Gastroesophageal sphincter (tissue), 4 donors: ENCODE results near the gene APMAP. TPM values are rescaled to one million over a fixed set of nuclear protein-coding genes. Genes with fewer than 3 reads are reported as not detected.
"Not testable (repeated sequence)": the region's sequence is repeated elsewhere in the genome, so short reads cannot be mapped to it uniquely, and the experiment has no call there.

Experiments used
- ATAC-seq: fragments of 150-250 bp; one replicate; pipeline ENCODE4 v1.9.1; 2016; ENCODE audit warnings: mild to moderate bottlenecking, moderate library complexity
- H3K27ac ChIP-seq, 4 donors: fragments of 200-600 bp; sonication (generic) in 3 of 4; 1 replicate in 3 of 4; 2 replicates in 1 of 4; pipeline ENCODE4 v1.5.1; 2016 to 2019
- H3K27me3 ChIP-seq: fragments of 200-600 bp; sonication (generic); one replicate; pipeline ENCODE4 v1.5.1; 2019
- H3K36me3 ChIP-seq, 2 donors: fragments of 200-600 bp; sonication (generic); one replicate each; pipeline ENCODE4 v1.5.1; 2019; ENCODE audit warnings: control low read depth in 1 of 2
- H3K4me1 ChIP-seq, 3 donors: fragments of 200-600 bp; sonication (generic); 1 replicate in 2 of 3; 2 replicates in 1 of 3; pipeline ENCODE4 v1.5.1; 2016 to 2019; ENCODE audit warnings: control low read depth in 2 of 3
- H3K4me3 ChIP-seq, 2 donors: fragments of 200-600 bp; sonication (generic); one replicate each; pipeline ENCODE4 v1.5.1; 2019; ENCODE audit warnings: mild to moderate bottlenecking in 1 of 2, moderate library complexity in 1 of 2
- H3K9me3 ChIP-seq, 3 donors: fragments of 200-600 bp; sonication (generic); one replicate each; pipeline ENCODE4 v1.5.1; 2017 to 2019; ENCODE audit warnings: control low read depth in 2 of 3
- EP300 ChIP-seq: sonication (generic); formaldehyde crosslinking; IDR thresholded peaks from one replicate; pipeline ENCODE4 v1.6.1; 2017; ENCODE audit warnings: antibody characterized with exemption, mild to moderate bottlenecking
- POLR2A ChIP-seq, 2 donors: fragments of 450-650 bp; IDR thresholded peaks; one replicate each; pipeline ENCODE4 v1.6.1; 2017; ENCODE audit warnings: antibody characterized with exemption in 2 of 2, mild to moderate bottlenecking in 2 of 2, moderate library complexity in 1 of 2
- POLR2AphosphoS5 ChIP-seq: sonication (generic); formaldehyde crosslinking; IDR thresholded peaks from one replicate; pipeline ENCODE4 v1.6.1; 2017; ENCODE audit warnings: antibody characterized with exemption
- WGBS, 2 donors: methylation state at CpG; one replicate each; pipeline ENCODE4 v1.1.5; 2018; ENCODE audit warnings: low coverage in 1 of 2; 5-methylcytosine and 5-hydroxymethylcytosine counted together
- total RNA-seq, 4 donors: library from RNA; depleted of rRNA; stranded (reverse); fragments of >200 nt; gene quantifications; one replicate each; pipeline ENCODE4 v1.1.0, GENCODE V29; 2016
- TF ChIP-seq, protein P1 (sequence below), 4 experiments: fragments of 200-600 bp in 2 of 4; fragments of 450-650 bp in 2 of 4; sonication (generic) in 1 of 4; IDR thresholded peaks; one replicate each; pipeline ENCODE4 v1.5.1; 2017 to 2019; ENCODE audit warnings: antibody characterized with exemption in 4 of 4, mild to moderate bottlenecking in 2 of 4, moderate library complexity in 2 of 4

The APMAP gene
- total RNA-seq, 4 donors from 2014 or later = 24.3 to 46.8 (median 35.9) TPM

DNA sequence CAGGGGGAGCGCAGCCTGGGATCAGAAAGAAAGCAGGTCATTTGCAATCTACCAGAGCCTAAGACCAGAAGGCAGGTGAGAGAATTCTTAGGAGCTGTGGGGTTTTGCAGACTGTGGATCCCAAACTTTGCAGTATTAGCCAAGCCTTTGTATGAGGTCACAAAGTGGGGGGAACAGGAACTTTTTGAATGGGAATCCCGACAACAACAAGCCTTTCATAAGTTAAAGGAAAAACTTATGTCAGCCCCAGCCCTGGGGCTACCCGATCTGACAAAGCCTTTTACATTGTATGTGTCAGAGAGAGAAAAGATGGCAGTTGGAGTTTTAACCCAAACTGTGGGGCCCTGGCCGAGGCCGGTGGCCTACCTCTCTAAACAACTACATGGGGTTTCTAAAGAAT is 63.3 kb downstream of the APMAP start:
- not testable (repeated sequence) for ATAC-seq, H3K9me3 ChIP-seq, H3K36me3 ChIP-seq, H3K4me3 ChIP-seq, H3K27me3 ChIP-seq, H3K4me1 ChIP-seq, H3K27ac ChIP-seq
- whole genome bisulfite sequencing, 2 donors = 57 to 59% methylated on average over 4 of the region's 5 CpGs

DNA sequence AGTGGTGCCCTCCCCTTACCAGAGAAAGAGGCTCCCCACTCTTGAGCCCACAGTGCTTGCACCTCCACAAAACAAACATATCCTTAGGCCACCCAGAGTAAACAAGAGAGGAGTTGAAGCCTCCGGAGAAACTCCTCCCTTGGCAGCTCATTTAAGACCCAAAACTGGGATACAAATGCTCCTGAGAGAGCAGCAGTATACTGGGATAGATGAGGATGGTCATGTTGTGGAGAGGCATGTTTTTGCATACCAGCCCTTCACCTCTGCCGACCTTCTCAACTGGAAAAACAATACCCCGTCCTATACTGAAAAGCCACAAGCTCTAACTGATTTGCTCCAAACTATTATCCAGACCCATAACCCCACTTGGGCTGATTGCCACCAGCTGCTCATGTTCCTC is 71.8 kb downstream of the APMAP start:
- H3K36me3 ChIP-seq, ATAC-seq, H3K9me3 ChIP-seq, H3K4me1 ChIP-seq, H3K4me3 ChIP-seq, H3K27me3 ChIP-seq, H3K27ac ChIP-seq: not testable (repeated sequence)
- 57 to 100% methylated on average over 1 of the region's 3 CpGs for WGBS, 2 donors

DNA sequence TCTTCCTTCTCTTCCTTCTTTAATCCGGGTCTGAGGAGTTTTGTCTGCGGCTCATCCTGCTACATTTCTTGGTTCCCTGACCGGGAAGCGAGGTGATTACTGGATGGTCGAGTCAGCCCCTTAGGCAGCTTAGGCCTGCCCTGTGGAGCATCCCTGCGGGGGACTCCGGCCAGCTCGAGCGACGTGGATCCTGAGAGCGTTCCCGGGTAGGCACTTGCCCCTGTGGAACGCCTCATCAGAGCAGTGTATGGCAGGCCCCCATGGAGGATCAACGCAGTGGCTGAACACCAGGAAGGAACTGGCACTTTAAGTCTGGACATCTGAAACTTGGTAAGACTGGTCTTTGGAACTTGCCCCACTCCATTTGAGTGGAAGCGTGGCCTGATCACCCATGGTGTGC is 72.9 kb downstream of the APMAP start:
- not testable (repeated sequence) for H3K27ac ChIP-seq, H3K4me3 ChIP-seq, H3K27me3 ChIP-seq, H3K9me3 ChIP-seq, H3K4me1 ChIP-seq, H3K36me3 ChIP-seq, ATAC-seq
- 80 to 100% methylated on average over 1 to 3 of the region's 15 CpGs for WGBS, 2 donors

DNA sequence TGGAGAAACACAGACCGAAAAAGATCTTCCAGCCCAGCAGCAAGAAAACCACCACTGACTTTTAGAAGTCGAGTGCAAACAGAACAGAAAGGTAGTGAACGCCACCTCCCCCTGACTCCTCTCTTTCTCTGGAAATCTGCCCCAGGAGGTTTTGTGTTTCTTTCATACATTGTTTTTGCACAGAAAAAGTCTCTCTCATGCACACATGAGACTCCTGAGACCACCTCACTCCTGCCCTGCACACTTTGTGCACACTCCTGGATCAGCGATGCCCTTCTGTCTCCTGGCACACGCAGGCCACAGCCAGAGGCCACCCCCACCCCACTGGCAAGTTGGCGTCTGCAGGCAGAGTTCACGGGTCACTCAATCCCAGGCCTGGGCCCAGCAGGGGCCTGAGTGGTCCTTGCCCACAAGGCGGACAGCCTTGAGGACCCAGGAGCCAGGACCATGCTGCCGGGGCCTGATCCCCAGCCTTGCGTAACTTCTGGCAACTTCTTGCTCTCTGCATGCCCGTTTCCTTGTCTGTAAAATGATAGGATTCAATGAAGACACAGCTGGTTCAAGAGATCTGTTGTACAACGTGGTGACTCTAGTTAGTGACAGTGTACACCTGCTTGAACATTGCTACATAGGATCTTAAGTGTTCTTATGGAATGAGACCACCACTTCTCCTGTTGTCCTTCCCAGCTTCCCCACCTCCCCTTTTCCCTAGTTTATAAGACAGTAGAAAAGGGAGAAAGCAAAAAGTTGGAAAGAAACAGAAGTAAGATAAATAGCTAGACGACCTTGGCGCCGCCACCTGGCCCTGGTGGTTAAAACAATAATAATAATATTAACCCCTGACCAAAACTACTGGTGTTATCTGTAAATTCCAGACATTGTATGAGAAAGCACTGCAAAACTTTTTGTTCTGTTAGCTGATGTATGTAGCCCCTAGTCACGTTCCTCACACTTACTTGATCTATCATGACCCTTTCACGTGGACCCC is 73.7 kb downstream of the APMAP start:
- Histone ChIP-seq H3K27me3 (no peaks in the 10 kb centered on the region), H3K27ac (no peak overlapping the region), H3K4me3 (no peak overlapping the region), H3K36me3 (no peaks in the 10 kb centered on the region), H3K4me1 (peaks cover 0 to 3% (median 0%) of the 10 kb centered on the region in 3 donors), H3K9me3 (no peaks in the 10 kb centered on the region)
- WGBS, 2 donors = 26 to 46% methylated on average over 6 to 11 of the region's 17 CpGs
- peak; percentile 28 for ATAC-seq
- TF ChIP-seq POLR2AphosphoS5 (no peak), POLR2A (IDR thresholded peaks at IDR 0.05) (no peak), EP300 (no peak)
- TF ChIP-seq, protein P1, sequence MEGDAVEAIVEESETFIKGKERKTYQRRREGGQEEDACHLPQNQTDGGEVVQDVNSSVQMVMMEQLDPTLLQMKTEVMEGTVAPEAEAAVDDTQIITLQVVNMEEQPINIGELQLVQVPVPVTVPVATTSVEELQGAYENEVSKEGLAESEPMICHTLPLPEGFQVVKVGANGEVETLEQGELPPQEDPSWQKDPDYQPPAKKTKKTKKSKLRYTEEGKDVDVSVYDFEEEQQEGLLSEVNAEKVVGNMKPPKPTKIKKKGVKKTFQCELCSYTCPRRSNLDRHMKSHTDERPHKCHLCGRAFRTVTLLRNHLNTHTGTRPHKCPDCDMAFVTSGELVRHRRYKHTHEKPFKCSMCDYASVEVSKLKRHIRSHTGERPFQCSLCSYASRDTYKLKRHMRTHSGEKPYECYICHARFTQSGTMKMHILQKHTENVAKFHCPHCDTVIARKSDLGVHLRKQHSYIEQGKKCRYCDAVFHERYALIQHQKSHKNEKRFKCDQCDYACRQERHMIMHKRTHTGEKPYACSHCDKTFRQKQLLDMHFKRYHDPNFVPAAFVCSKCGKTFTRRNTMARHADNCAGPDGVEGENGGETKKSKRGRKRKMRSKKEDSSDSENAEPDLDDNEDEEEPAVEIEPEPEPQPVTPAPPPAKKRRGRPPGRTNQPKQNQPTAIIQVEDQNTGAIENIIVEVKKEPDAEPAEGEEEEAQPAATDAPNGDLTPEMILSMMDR (IDR thresholded peaks at IDR 0.05) = no peak

DNA sequence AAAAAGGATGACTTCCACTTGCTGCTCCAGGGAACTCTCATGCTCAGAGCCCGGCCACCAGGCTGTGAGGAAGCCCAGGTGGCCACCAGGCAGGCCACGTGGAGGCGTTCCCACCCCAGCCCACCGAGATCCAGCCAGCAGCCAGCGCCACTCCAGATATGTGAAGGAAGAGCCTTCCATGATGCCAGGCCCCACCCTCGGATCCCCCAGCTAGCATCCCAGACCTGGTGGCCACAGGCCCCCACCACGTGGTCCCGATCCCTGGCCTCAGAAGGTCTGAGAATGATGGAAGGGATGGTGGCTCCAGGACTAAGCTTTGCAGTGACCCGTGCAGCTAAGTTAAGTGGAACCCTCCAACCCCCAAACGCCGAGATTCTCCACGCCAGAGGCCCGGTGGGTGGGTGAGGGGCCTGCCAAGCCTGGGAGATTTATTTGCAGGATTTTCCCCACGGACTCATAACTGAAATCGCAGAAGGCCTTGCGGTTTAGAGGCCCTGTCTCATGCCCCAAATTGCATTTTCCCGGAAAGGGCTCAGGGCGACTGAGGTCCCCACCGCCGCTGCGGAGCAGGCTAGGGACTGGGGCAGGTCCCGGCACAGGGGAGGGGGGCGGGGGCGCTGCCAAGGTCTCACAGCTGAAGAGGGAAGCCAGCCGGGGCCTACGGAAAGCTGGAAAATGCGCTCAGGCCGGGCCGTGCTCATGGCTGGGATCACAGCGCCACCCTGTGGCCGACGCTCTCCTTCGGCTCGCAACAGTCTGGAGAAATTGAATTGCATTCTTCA is 74.6 kb downstream of the APMAP start:
- no peaks in the 10 kb centered on the region for H3K27me3 ChIP-seq
- H3K9me3 ChIP-seq = no peaks in the 10 kb centered on the region
- no peak for TF ChIP-seq POLR2AphosphoS5
- TF ChIP-seq EP300 = no peak
- TF ChIP-seq, protein P1 (IDR thresholded peaks at IDR 0.05) = peak in 3 of 4 experiments; percentile 57 to 82 (median 78)
- TF ChIP-seq POLR2A (IDR thresholded peaks at IDR 0.05) = no peak
- no peak overlapping the region for H3K4me3 ChIP-seq
- peak; percentile 74 for ATAC-seq
- no peak overlapping the region for H3K27ac ChIP-seq
- peaks cover 0 to 3% (median 0%) of the 10 kb centered on the region in 3 donors for H3K4me1 ChIP-seq
- no peaks in the 10 kb centered on the region for H3K36me3 ChIP-seq
- WGBS, 2 donors = 40 to 80% methylated on average over 1 to 5 of the region's 34 CpGs

DNA sequence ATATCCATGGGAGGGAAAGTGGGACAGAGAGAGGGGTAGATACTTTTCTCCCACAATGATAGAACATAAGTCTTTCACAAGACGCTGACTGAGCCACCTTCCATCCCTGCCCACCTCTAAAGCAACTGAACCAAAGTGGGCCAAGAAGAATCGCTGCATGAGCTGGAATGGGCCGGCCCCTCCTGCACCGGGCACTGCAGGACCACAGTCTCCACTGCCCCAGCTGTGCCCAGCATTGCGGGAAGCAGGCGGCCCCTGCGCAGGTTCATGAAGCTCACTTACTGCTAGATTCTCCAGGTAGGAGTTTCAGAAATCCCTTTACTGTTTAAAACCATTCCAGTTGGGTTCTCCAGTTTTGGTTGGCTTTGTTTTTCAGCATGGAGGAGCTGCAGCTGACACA is 75.5 kb downstream of the APMAP start:
- ATAC-seq = no peak
- WGBS, 2 donors = 88% methylated on average over 4 of the region's 7 CpGs; no CpG with 5 or more reads in 1 of the 2 donors
- TF ChIP-seq POLR2AphosphoS5 (no peak), EP300 (no peak), POLR2A (IDR thresholded peaks at IDR 0.05) (no peak)

More for the DNA sequence above, 75.5 kb downstream of the APMAP start:
- Histone ChIP-seq H3K27ac (no peak overlapping the region), H3K4me3 (no peak overlapping the region), H3K27me3 (no peaks in the 10 kb centered on the region), H3K9me3 (no peaks in the 10 kb centered on the region), H3K36me3 (no peaks in the 10 kb centered on the region), H3K4me1 (peaks cover 0 to 3% (median 0%) of the 10 kb centered on the region in 3 donors)
